ENCODE results near the gene SURF6. TPM values are rescaled to one million over a fixed set of nuclear protein-coding genes. Genes with fewer than 3 reads are reported as not detected.

Gene SURF6
- total RNA-seq, 1 donor from 2014 or later, result 15.0 TPM

DNA sequence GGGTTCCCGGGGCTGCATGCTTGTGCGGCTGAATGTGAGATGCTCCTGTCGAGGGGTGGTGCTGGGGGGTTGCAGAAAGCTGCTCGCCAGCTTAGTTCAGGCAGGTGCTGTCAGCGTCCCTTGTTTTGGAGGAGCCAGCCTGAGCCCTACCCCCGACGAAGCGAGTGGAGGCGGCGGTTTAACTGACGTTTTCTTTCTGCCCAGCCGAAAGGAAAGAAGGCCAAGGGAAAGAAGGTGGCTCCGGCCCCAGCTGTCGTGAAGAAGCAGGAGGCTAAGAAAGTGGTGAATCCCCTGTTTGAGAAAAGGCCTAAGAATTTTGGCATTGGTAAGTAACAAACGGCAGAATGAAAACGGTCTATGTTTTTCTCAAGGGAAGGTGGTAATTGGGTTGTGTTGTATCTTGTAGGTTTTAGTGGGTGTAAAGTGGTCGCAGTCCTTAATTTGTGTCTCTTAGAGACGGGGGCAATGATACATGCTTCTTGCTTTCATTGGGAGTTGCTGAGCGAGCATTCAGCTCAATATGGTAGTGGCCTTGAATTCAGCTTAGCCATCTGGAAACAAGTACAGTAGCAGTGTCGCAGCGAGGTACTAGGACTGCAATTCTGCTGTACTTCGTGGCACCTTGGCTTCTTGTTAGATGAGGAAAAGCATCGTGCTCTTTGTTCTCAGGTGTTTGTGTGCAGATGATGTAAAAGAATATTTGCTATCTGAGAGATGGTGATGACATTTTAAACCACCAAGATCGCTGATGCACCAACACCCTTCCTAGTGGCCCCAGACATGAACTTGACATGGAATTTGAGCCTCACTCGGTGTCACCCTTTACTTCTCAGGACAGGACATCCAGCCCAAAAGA lies 13.0 kb upstream of the SURF6 start:
- Mint-ChIP-seq H3K4me3 (ENCODE audit: unreplicated experiment) (peak overlapping the region; percentile 97), H3K27me3 (ENCODE audit: unreplicated experiment) (peaks cover 10% of the 10 kb centered on the region), H3K9me3 (ENCODE audit: unreplicated experiment) (peaks cover 16% of the 10 kb centered on the region), H3K4me1 (ENCODE audit: low read depth, unreplicated experiment) (peaks cover 20% of the 10 kb centered on the region), H3K27ac (ENCODE audit: unreplicated experiment) (peak overlapping the region; percentile 99), H3K36me3 (ENCODE audit: unreplicated experiment) (peaks cover 17% of the 10 kb centered on the region)
- TF ChIP-seq, protein P1, sequence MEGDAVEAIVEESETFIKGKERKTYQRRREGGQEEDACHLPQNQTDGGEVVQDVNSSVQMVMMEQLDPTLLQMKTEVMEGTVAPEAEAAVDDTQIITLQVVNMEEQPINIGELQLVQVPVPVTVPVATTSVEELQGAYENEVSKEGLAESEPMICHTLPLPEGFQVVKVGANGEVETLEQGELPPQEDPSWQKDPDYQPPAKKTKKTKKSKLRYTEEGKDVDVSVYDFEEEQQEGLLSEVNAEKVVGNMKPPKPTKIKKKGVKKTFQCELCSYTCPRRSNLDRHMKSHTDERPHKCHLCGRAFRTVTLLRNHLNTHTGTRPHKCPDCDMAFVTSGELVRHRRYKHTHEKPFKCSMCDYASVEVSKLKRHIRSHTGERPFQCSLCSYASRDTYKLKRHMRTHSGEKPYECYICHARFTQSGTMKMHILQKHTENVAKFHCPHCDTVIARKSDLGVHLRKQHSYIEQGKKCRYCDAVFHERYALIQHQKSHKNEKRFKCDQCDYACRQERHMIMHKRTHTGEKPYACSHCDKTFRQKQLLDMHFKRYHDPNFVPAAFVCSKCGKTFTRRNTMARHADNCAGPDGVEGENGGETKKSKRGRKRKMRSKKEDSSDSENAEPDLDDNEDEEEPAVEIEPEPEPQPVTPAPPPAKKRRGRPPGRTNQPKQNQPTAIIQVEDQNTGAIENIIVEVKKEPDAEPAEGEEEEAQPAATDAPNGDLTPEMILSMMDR (IDR thresholded peaks at IDR 0.05; ENCODE audit: partially characterized antibody, unreplicated experiment), result no peak
- DNase-seq, result no peak

DNA sequence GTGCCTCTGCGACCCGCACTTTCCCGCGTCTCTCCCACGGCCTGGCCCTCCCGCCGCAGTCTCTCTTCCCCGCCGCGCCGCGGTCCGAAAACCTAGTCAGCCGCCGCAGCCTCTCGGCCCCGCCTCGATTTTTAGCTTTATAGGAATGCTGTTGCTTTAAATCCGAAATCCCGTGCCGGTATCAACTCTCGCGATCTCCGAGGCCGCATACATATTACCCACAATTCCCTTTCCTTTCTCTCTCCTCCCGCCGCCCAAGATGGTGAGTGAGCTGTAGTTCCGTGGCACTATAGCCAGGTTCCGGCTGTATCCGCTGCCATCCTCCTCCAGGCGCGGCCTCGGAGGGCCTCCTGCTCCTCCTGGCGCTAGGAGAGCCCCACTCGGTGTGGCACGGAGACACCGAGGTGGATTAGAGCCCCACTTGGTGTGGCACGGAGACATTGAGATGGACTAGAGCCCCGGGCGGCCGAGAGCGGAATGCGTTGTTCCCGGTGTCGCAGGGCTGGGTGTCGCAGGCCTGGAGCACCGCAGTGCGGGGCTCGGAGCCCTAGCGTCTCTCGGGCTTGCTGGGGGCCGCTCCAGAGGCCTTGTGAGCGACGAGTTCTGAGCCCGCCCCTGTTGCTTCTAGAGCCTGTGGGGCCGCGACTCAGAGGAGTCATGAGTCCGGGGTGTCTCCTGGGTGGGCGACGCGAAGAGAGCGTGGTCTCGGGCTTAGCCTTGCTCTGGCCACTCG lies 12.2 kb upstream of the SURF6 start, which contains the start of the genes MED22 and RPL7A:
Gene MED22 (minus strand): TSS at position 147 of the 733 bp plus-strand sequence. CDS start 1,469 bp downstream, outside the sequence.
Gene RPL7A (plus strand): TSS at position 234 of the 733 bp plus-strand sequence. CDS start 26 bp downstream, at position 260.
- H3K4me1 Mint-ChIP-seq (ENCODE audit: low read depth, unreplicated experiment), result peaks cover 17% of the 10 kb centered on the region
- H3K27ac Mint-ChIP-seq (ENCODE audit: unreplicated experiment), result peak within 1 kb of the TSS; percentile 99
- peaks cover 12% of the 10 kb centered on the region for H3K27me3 Mint-ChIP-seq (ENCODE audit: unreplicated experiment)
- peaks cover 17% of the 10 kb centered on the region for H3K36me3 Mint-ChIP-seq (ENCODE audit: unreplicated experiment)
- peak; percentile 91 for DNase-seq
- TF ChIP-seq, protein P1 (IDR thresholded peaks at IDR 0.05; ENCODE audit: partially characterized antibody, unreplicated experiment), result no peak
- peaks cover 16% of the 10 kb centered on the region for H3K9me3 Mint-ChIP-seq (ENCODE audit: unreplicated experiment)
- H3K4me3 Mint-ChIP-seq (ENCODE audit: unreplicated experiment), result peak within 1 kb of the TSS; percentile 97

DNA sequence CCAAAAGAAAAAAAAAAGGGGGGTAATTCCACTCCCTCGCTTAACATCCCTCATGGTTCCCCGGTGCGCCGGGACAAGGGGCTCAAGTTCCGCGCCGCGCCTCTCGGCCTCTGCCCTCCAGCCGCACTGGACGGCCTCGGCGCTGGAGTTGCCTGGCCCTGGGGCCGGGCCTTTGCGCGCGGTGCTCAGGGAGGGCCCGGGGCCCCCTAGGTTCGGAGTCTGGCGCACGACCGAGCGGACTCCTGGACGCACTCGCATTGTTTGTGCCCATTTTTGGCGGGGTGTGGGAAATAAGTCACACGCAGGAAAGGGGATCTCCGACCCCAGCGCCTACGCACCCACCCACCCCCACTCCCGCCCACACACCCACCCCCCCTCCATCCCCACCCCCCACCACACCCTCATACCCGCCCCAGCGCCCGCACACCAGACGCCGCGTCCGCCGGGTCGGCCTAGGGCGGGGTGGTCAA lies 11.6 kb upstream of the SURF6 start:
- TF ChIP-seq, protein P1 (IDR thresholded peaks at IDR 0.05; ENCODE audit: partially characterized antibody, unreplicated experiment), result no peak
- peak overlapping the region; percentile 97 for H3K4me3 Mint-ChIP-seq (ENCODE audit: unreplicated experiment)
- peak; percentile 45 for DNase-seq
- peaks cover 16% of the 10 kb centered on the region for H3K9me3 Mint-ChIP-seq (ENCODE audit: unreplicated experiment)
- peak overlapping the region; percentile 99 for H3K27ac Mint-ChIP-seq (ENCODE audit: unreplicated experiment)
- H3K27me3 Mint-ChIP-seq (ENCODE audit: unreplicated experiment), result peaks cover 12% of the 10 kb centered on the region
- peaks cover 17% of the 10 kb centered on the region for H3K4me1 Mint-ChIP-seq (ENCODE audit: low read depth, unreplicated experiment)
- H3K36me3 Mint-ChIP-seq (ENCODE audit: unreplicated experiment), result peaks cover 17% of the 10 kb centered on the region

DNA sequence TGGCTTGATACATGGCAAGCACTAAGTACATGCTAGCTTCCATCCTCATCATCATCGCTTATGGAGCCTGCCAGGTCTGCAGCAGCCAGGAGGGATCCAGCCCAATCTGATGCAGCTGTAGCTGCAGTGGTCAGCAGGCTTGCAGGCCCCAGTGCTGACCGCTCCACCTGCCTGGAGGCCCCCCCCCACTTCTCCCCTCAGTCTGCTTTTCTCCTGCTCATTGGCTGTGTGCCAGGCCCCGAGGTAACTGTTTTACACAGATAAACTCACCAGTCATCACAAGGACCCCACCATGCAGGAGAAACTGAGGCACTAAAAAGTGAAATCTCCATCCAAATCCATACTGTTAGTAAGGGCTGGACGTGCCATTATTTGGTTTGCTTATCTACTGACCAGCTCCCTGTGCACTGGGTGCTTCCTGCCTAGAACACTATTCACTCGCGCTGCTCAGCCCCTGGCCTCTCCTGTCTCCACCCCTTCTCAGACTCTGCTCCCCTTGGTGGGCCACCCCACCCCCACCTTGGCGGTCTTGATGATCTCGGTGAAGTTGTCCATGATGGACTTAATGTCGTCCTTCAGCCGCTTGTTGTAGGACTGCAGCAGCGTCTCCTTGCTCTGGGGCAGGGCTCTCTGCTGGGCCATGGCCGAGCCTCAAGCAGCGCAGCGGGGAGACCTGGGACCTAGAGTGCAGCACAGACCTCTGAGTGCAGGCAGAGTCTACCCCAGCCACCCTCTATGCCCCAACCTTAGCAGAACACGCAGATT lies 10.2 kb upstream of the SURF6 start:
- H3K36me3 Mint-ChIP-seq (ENCODE audit: unreplicated experiment), result peaks cover 13% of the 10 kb centered on the region
- TF ChIP-seq, protein P1 (IDR thresholded peaks at IDR 0.05; ENCODE audit: partially characterized antibody, unreplicated experiment), result no peak
- H3K27ac Mint-ChIP-seq (ENCODE audit: unreplicated experiment), result no peak overlapping the region

More for the DNA sequence above, 10.2 kb upstream of the SURF6 start:
- H3K4me1 Mint-ChIP-seq (ENCODE audit: low read depth, unreplicated experiment), result peaks cover 18% of the 10 kb centered on the region
- H3K4me3 Mint-ChIP-seq (ENCODE audit: unreplicated experiment), result peak overlapping the region; percentile 95
- DNase-seq, result no peak
- peaks cover 16% of the 10 kb centered on the region for H3K9me3 Mint-ChIP-seq (ENCODE audit: unreplicated experiment)
- peaks cover 12% of the 10 kb centered on the region for H3K27me3 Mint-ChIP-seq (ENCODE audit: unreplicated experiment)
